ENCODE results near the gene CCDC190.

CCDC190 gene

DNA sequence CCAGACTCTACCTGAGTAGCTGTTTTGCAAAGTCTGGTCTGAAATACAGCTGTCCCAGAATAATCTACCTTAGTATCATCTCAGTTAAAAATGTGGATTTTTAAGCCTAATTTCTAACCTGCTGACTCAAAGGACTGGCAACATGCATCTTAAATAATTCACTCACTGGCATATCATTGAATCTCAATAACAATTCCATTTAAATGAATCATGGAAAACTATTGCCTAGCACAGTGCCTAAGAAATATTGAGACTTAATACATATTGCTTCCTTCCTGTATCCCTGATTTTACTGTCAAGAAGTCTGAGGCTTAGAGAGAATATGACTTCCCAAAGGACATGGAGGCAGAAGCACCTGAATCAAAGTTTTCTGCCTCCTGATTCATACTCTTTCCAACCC lies 3.1 kb downstream of the CCDC190 start:
- in situ Hi-C loops (cut with HindIII; ENCODE audit: low sequenced_read_pairs) = loop anchor here (25.0 kb wide), 1 partner anchor 454 kb away; the partner anchor contains the start of gene NUF2
- H3K4me3 ChIP-seq (ENCODE audit: low read depth, low read length) = no peak overlapping the region
- TF ChIP-seq, protein P1, sequence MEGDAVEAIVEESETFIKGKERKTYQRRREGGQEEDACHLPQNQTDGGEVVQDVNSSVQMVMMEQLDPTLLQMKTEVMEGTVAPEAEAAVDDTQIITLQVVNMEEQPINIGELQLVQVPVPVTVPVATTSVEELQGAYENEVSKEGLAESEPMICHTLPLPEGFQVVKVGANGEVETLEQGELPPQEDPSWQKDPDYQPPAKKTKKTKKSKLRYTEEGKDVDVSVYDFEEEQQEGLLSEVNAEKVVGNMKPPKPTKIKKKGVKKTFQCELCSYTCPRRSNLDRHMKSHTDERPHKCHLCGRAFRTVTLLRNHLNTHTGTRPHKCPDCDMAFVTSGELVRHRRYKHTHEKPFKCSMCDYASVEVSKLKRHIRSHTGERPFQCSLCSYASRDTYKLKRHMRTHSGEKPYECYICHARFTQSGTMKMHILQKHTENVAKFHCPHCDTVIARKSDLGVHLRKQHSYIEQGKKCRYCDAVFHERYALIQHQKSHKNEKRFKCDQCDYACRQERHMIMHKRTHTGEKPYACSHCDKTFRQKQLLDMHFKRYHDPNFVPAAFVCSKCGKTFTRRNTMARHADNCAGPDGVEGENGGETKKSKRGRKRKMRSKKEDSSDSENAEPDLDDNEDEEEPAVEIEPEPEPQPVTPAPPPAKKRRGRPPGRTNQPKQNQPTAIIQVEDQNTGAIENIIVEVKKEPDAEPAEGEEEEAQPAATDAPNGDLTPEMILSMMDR (IDR thresholded peaks at IDR 0.05; ENCODE audit: low read depth, low read length, missing control alignments) = no peak
- DNase-seq (ENCODE audit: low read depth) = no peak

DNA sequence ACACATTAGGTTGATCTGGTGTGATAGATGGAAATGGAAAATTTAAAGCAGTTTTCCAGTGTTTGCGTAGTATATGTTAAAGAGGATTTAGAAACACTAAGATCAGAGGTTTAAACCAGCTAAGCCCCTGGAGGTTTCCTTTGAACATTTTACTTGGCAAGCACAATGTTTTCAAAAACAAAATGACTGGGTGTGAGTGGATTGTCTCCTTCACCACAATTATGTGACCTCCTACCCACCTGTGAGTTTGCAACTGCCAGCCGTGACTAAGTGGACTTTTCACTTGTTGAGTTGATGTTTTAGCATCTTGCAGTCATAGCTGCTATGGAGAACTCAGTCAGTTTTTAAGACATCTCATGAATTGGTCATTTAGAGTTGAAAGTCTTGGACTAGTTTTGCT lies 4.7 kb downstream of the CCDC190 start:
- H3K4me3 ChIP-seq (ENCODE audit: low read depth, low read length) = no peak overlapping the region
- DNase-seq (ENCODE audit: low read depth) = peak; percentile 96
- TF ChIP-seq, protein P1 (IDR thresholded peaks at IDR 0.05; ENCODE audit: low read depth, low read length, missing control alignments) = no peak
- in situ Hi-C loops (cut with HindIII; ENCODE audit: low sequenced_read_pairs) = loop anchor here (25.0 kb wide), 1 partner anchor 456 kb away; the partner anchor contains the start of gene NUF2

DNA sequence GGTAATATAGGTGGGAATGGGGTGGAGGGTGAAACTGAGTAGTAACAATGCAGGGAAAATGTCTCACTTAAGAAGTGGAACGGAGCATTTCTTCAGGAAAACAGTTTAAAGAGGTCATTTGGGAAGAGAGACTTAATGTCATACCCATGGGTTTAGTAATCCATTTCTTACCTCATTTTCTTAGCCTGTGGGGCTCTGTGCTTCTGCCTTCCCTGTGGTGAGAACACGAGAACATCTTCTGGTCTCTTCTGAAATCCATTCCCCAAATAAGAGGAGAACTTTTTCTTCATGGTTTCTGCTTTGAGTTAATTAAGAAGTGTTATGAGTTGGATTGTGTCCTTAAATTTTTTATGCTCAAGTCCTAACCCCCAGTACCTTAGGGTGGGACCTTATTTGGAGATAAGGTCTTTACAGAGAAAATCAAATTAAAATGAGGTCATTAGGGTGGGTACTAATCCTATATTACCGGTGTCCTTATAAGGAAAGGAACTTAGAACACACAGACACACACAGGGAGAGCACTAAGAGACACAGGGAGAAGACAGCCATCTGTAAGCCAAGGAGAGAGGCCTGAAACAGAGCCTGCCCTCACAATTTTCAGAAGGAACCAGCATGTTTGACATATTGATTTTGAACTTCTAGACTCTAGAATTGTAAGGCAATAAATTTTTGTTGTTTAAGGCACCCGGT lies 5.4 kb downstream of the CCDC190 start:
- H3K4me3 ChIP-seq (ENCODE audit: low read depth, low read length) = no peak overlapping the region
- in situ Hi-C loops (cut with HindIII; ENCODE audit: low sequenced_read_pairs) = loop anchor here (25.0 kb wide), 1 partner anchor 457 kb away; the partner anchor contains the start of gene NUF2
- DNase-seq (ENCODE audit: low read depth) = no peak
- TF ChIP-seq, protein P1 (IDR thresholded peaks at IDR 0.05; ENCODE audit: low read depth, low read length, missing control alignments) = no peak

DNA sequence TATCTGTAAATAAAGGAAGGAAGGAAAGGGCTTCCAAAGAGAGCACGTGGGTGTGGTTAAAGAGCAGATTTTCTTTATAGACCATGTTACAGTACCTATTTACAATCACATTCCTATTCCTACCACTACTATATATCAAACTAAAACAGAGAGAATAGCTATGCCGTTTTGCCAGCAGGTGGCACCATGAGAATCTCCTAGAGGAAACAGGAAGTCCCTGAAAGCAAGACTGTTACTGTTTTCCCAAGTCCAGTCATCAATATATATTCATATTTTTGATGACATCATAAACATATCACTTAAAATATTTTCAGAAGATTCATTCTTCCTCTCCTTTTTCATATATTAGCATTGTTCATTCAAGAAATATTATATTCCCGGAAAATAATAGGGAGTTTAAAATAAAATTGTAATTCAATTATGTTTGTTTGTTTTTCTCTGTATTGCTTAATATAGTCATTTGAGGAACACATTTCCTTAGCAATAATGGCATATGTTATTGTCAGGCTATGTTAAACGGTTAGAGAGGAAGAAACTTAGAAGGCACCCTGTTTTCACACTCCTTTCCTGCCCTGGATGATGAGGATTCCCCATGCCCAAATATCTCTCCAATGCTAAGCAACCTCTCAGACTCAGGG lies 6.6 kb downstream of the CCDC190 start:
- in situ Hi-C loops (cut with HindIII; ENCODE audit: low sequenced_read_pairs) = loop anchor here (25.0 kb wide), 1 partner anchor 458 kb away; the partner anchor contains the start of gene NUF2
- TF ChIP-seq, protein P1 (IDR thresholded peaks at IDR 0.05; ENCODE audit: low read depth, low read length, missing control alignments) = peak; percentile 80
- no peak overlapping the region for H3K4me3 ChIP-seq (ENCODE audit: low read depth, low read length)
- DNase-seq (ENCODE audit: low read depth) = peak; percentile 79

DNA sequence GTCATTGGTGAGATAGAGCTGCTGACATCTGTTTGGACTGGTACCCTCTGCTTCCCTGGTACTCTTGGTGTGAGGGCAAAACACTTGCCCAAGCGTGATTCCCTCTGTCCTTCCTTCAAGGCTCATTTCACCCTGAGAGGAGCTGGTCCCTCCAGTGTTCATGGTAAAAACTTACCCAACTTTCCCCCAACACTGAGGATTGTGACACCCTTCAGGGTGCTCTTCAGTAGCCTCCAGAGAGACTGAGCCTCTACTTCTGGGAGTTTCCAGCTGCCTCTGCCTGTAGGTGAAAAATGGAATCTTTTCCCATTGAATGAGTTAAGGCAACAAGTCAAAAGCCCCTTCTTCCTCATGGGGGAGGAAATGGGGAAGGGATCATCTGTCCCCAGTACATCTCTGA lies 9.6 kb downstream of the CCDC190 start:
- in situ Hi-C loops (cut with HindIII; ENCODE audit: low sequenced_read_pairs) = loop anchor here (25.0 kb wide), 1 partner anchor 461 kb away; the partner anchor contains the start of gene NUF2
- TF ChIP-seq, protein P1 (IDR thresholded peaks at IDR 0.05; ENCODE audit: low read depth, low read length, missing control alignments) = no peak

DNA sequence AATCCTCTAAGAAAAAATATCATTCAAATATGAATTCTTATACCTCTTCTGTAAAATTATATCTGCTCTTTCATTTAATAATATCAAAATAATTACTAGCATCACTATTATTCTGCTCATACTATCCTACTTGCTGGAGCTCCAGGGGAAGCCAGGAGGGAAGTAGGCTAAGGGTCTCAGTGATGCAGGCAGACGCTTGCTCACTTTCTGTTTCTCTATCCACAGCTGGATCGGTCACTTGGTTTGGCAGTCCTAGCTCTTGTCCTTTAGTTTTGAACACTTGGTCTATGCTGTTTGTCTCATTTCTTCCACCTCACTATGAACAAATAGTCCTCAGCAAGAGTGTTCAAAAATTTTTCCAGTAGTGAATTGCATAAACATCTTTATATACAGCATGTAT lies 11.3 kb downstream of the CCDC190 start:
- TF ChIP-seq, protein P1 (IDR thresholded peaks at IDR 0.05; ENCODE audit: low read depth, low read length, missing control alignments) = no peak
- in situ Hi-C loops (cut with HindIII; ENCODE audit: low sequenced_read_pairs) = loop anchor here (25.0 kb wide), 1 partner anchor 463 kb away; the partner anchor contains the start of gene NUF2
- no peak for DNase-seq (ENCODE audit: low read depth)
- no peak overlapping the region for H3K4me3 ChIP-seq (ENCODE audit: low read depth, low read length)

More for the DNA sequence above, 9.6 kb downstream of the CCDC190 start:
- DNase-seq (ENCODE audit: low read depth) = no peak
- H3K4me3 ChIP-seq (ENCODE audit: low read depth, low read length) = no peak overlapping the region
